Measurements from ENCODE around the gene ELFN2.

- TF ChIP-seq, protein P1, sequence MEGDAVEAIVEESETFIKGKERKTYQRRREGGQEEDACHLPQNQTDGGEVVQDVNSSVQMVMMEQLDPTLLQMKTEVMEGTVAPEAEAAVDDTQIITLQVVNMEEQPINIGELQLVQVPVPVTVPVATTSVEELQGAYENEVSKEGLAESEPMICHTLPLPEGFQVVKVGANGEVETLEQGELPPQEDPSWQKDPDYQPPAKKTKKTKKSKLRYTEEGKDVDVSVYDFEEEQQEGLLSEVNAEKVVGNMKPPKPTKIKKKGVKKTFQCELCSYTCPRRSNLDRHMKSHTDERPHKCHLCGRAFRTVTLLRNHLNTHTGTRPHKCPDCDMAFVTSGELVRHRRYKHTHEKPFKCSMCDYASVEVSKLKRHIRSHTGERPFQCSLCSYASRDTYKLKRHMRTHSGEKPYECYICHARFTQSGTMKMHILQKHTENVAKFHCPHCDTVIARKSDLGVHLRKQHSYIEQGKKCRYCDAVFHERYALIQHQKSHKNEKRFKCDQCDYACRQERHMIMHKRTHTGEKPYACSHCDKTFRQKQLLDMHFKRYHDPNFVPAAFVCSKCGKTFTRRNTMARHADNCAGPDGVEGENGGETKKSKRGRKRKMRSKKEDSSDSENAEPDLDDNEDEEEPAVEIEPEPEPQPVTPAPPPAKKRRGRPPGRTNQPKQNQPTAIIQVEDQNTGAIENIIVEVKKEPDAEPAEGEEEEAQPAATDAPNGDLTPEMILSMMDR (conservative IDR thresholded peaks at IDR 0.05; ENCODE audit: low read length), result no peak
- no peak for TF ChIP-seq EZH2phosphoT487 (IDR thresholded peaks at IDR 0.05; ENCODE audit: borderline replicate concordance, low read depth, low read length)
These were observed 38.7 kb downstream of the ELFN2 start for GRCh38 chr22:37388538-37388937.

Data from OCI-LY7 (cell line).